ENCODE data around the gene ARHGAP26. TPM values are rescaled to one million over a fixed set of nuclear protein-coding genes. Genes with fewer than 3 reads are reported as not detected.

Gene ARHGAP26
- total RNA-seq, 6 experiments from 2014 or later, result 6.7 to 14.5 (median 8.3) TPM

GRCh38 chr5:142981475-142981874 lies 211.3 kb downstream of the ARHGAP26 start:
- Histone ChIP-seq H3K27ac (peak overlapping the region; percentile 24 to 72 (median 61)), H3K27me3 (no peaks in the 10 kb centered on the region), H3K4me3 (no peak overlapping the region), H3K4me1 (peaks cover 0 to 25% (median 18%) of the 10 kb centered on the region in 4 donors), H3K36me3 (no peaks in the 10 kb centered on the region), H3K9me3 (no peaks in the 10 kb centered on the region)
- TF ChIP-seq POLR2A (IDR thresholded peaks at IDR 0.05) (no peak), CTCF (IDR thresholded peaks at IDR 0.05) (no peak)
- WGBS (ENCODE audit: insufficient coverage, low coverage, low lambda C conversion rate, missing lambda C conversion rate), result 5% methylated on average over 5 of the region's 5 CpGs
- DNase-seq, result no peak
- intact Hi-C loops (cut with DNase I), result no loop called here
- peak in 3 of 4 donors; percentile 3 to 4 (median 4) for ATAC-seq

DNA sequence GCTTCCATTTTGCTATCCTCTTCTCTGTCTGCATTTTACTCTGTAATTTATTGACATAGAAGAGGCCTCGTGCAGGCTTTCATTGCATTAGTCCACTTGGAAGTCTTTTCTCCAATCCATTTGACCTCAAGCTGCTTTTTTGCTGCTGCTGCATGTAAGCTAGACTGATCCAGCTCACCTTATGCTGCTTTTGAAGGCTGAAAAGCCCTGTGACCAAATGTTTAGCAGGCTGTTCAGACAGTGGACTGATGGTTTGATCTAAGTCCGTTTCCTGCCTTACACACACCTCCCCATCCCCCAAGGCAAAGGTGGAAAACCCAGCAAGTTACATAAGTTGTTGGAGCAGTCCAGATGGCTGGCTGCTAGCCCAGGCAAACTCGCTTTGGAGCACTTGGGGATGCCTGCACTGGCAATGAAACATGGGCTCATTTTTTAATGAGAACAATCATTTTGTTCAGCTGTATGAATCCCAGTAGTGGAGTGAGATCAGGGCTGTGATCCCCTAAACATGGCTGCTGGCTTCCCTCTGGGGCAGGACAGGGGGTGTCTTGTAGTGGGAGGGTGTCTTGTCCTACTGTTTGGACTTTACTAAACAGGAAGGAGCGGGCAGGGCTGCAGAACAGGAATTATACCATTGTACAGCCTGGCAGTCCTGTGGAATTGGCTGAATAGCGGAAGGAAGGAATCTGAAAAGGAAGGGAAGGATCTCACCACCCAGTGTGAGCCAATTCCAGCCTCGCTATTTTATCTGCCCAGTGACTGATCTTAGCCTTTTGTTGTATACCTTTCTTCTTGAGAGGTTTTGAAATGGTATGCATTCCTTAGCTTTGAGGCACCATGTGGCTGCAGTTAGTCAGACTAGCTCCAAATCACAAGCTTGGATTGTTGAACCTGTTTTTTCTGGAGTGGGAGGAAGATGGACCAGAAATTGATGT lies 212.0 kb downstream of the ARHGAP26 start:
- peak overlapping the region in 1 of 3 donors; percentile 10 for H3K4me3 ChIP-seq
- no peaks in the 10 kb centered on the region for H3K9me3 ChIP-seq
- TF ChIP-seq CTCF (IDR thresholded peaks at IDR 0.05), result no peak
- TF ChIP-seq POLR2A (IDR thresholded peaks at IDR 0.05), result peak; percentile 54
- peak; percentile 89 to 96 (median 91) for DNase-seq
- peak overlapping the region; percentile 24 to 72 (median 61) for H3K27ac ChIP-seq
- no peaks in the 10 kb centered on the region for H3K36me3 ChIP-seq
- H3K4me1 ChIP-seq, result peaks cover 0 to 25% (median 18%) of the 10 kb centered on the region in 4 donors
- intact Hi-C loops (cut with DNase I), result no loop called here
- 24% methylated on average over 5 of the region's 6 CpGs for WGBS (ENCODE audit: insufficient coverage, low coverage, low lambda C conversion rate, missing lambda C conversion rate)
- H3K27me3 ChIP-seq, result no peaks in the 10 kb centered on the region
- ATAC-seq, result peak; percentile 90 to 98 (median 94)

DNA sequence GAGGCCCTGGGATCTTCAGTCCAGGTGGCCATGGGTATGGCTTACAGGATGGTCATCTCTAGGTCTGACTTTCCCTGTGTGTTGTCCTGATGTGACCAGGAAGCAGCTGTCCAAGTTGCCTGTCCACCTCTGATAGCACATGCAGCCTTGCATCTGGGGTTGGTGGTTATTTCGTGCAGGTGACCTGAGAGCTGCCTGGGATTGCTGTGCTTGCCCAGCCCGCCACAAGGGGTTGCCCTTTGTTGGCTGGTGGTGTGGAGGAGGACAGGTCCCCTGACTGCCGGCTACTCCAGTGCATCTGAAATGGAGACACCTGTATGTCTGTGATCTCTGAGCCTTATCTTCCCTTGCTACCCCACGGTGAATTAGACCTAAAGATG lies 212.6 kb downstream of the ARHGAP26 start:
- intact Hi-C loops (cut with DNase I), result no loop called here
- no peaks in the 10 kb centered on the region for H3K27me3 ChIP-seq
- H3K36me3 ChIP-seq, result no peaks in the 10 kb centered on the region
- peak overlapping the region in 2 of 3 donors; percentile 15 to 72 for H3K27ac ChIP-seq
- H3K9me3 ChIP-seq, result no peaks in the 10 kb centered on the region
- no peak for DNase-seq
- ATAC-seq, result peak; percentile 10 to 23 (median 14)
- no peak overlapping the region for H3K4me3 ChIP-seq
- H3K4me1 ChIP-seq, result peaks cover 0 to 25% (median 18%) of the 10 kb centered on the region in 4 donors
- no peak for TF ChIP-seq POLR2A (IDR thresholded peaks at IDR 0.05)
- TF ChIP-seq CTCF (IDR thresholded peaks at IDR 0.05), result peak in 2 of 4 donors; percentile 5 to 29
- WGBS (ENCODE audit: insufficient coverage, low coverage, low lambda C conversion rate, missing lambda C conversion rate), result no CpG with 5 or more reads among the region's 4 CpGs

DNA sequence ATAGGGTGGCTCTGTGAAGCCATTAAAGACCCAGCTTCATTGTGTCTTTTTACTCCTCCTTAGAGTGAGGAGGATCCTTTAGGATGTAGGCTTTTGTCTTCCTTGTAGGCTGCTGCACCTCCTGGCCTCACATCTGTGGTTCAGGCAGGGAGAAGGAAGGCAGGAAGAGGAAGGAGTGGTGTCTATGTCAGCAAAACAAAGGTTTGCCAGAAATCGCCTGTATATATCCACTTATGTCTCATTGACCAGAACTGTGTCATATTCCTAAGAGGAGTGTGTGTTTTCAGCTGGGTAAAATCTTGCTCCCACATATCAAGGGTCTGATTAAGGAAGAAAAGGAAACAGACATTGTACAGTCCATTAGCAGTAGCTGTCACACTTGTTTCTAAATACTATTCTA lies 213.8 kb downstream of the ARHGAP26 start:
- Histone ChIP-seq H3K27me3 (no peaks in the 10 kb centered on the region), H3K4me3 (no peak overlapping the region), H3K36me3 (no peaks in the 10 kb centered on the region), H3K4me1 (peaks cover 0 to 25% (median 18%) of the 10 kb centered on the region in 4 donors), H3K9me3 (no peaks in the 10 kb centered on the region), H3K27ac (no peak overlapping the region)
- intact Hi-C loops (cut with DNase I), result no loop called here
- TF ChIP-seq CTCF (IDR thresholded peaks at IDR 0.05) (no peak), POLR2A (IDR thresholded peaks at IDR 0.05) (no peak)
- ATAC-seq, result peak in 1 of 4 donors; percentile 13
- 46% methylated on average over 1 of the region's 1 CpG for WGBS (ENCODE audit: insufficient coverage, low coverage, low lambda C conversion rate, missing lambda C conversion rate)
- DNase-seq, result no peak
